ENCODE results near the gene EFHC2. TPM values are rescaled to one million over a fixed set of nuclear protein-coding genes. Genes with fewer than 3 reads are reported as not detected.
A peak's percentile ranks its signal among the peaks of the same experiment; 100 is the strongest.

Gene EFHC2
- total RNA-seq: under 1 TPM in 1 of 4 donors, not detected in 3; 0.11 TPM

GRCh38 chrX:44343412-44344141, at the start of gene EFHC2:
TSS of gene EFHC2 (minus strand) at chrX:44343672. CDS start at chrX:44343588, 84 bp downstream.
- Histone ChIP-seq H3K27ac (no peak within 1 kb of the TSS), H3K36me3 (no peaks in the 10 kb centered on the region), H3K27me3 (peaks cover 0 to 10% (median 5%) of the 10 kb centered on the region in 3 donors), H3K9me3 (no peaks in the 10 kb centered on the region), H3K4me3 (peak within 1 kb of the TSS; percentile 35 to 52 (median 39)), H3K4me1 (no peaks in the 10 kb centered on the region)
- in situ Hi-C loops (cut with MboI; ENCODE audit: low sequenced_read_pairs in 4 of 4) (no loop called here), intact Hi-C loops (cut with DNase I; ENCODE audit: low total_unique reads) (no loop called here)
- no peak for TF ChIP-seq CTCF (IDR thresholded peaks at IDR 0.05 in 4 of 5, conservative IDR thresholded peaks at IDR 0.05 in 1 of 5)
- TF ChIP-seq POLR2A (IDR thresholded peaks at IDR 0.05): no peak
- ATAC-seq: no peak
- DNase-seq: no peak

GRCh38 chrX:44392767-44393166, 49.3 kb upstream of the EFHC2 start:
- no peaks in the 10 kb centered on the region for H3K4me1 ChIP-seq
- ATAC-seq (no peak), DNase-seq (no peak)
- TF ChIP-seq CTCF (IDR thresholded peaks at IDR 0.05 in 4 of 5, conservative IDR thresholded peaks at IDR 0.05 in 1 of 5): no peak
- TF ChIP-seq POLR2A (IDR thresholded peaks at IDR 0.05): no peak
- no peak overlapping the region for H3K4me3 ChIP-seq
- no peaks in the 10 kb centered on the region for H3K36me3 ChIP-seq
- intact Hi-C loops (cut with DNase I; ENCODE audit: low total_unique reads): no loop called here
- in situ Hi-C loops (cut with MboI; ENCODE audit: low sequenced_read_pairs in 4 of 4): no loop called here
- no peak overlapping the region for H3K27ac ChIP-seq
- no peaks in the 10 kb centered on the region for H3K9me3 ChIP-seq
- H3K27me3 ChIP-seq: no peaks in the 10 kb centered on the region

GRCh38 chrX:44384688-44385338, 41.3 kb upstream of the EFHC2 start:
- no peak overlapping the region for H3K4me3 ChIP-seq
- no peaks in the 10 kb centered on the region for H3K27me3 ChIP-seq
- intact Hi-C loops (cut with DNase I; ENCODE audit: low total_unique reads) (no loop called here), in situ Hi-C loops (cut with MboI; ENCODE audit: low sequenced_read_pairs in 4 of 4) (no loop called here)
- no peak for DNase-seq
- no peaks in the 10 kb centered on the region for H3K4me1 ChIP-seq
- ATAC-seq: no peak
- no peaks in the 10 kb centered on the region for H3K9me3 ChIP-seq
- TF ChIP-seq CTCF (IDR thresholded peaks at IDR 0.05 in 4 of 5, conservative IDR thresholded peaks at IDR 0.05 in 1 of 5) (no peak), POLR2A (IDR thresholded peaks at IDR 0.05) (no peak)
- no peaks in the 10 kb centered on the region for H3K36me3 ChIP-seq
- H3K27ac ChIP-seq: no peak overlapping the region

- intact Hi-C loops (cut with DNase I; ENCODE audit: low total_unique reads) (no loop called here), in situ Hi-C loops (cut with MboI; ENCODE audit: low sequenced_read_pairs in 4 of 4) (no loop called here)
- Histone ChIP-seq H3K9me3 (no peaks in the 10 kb centered on the region), H3K36me3 (no peaks in the 10 kb centered on the region), H3K27ac (no peak overlapping the region), H3K27me3 (no peaks in the 10 kb centered on the region), H3K4me1 (no peaks in the 10 kb centered on the region), H3K4me3 (no peak overlapping the region)
- ATAC-seq (no peak), DNase-seq (no peak)
- TF ChIP-seq CTCF (IDR thresholded peaks at IDR 0.05 in 4 of 5, conservative IDR thresholded peaks at IDR 0.05 in 1 of 5): no peak
Observed at GRCh38 chrX:44382871-44383270, 39.4 kb upstream of the EFHC2 start.

Measured in gastrocnemius medialis (tissue), 4 donors.